Prostate gland (tissue), 2 donors: ENCODE data around the gene SV2C.

ENCODE experiments used
- CTCF ChIP-seq, 4 experiments: fragments of 200-600 bp in 2 of 4; fragments of 450-650 bp in 2 of 4; sonication (generic) in 2 of 4; IDR thresholded peaks; 1 replicate in 3 of 4; 2 replicates in 1 of 4; pipeline ENCODE4 v1.5.1; 2016 to 2019; ENCODE audit warnings: antibody characterized with exemption in 4 of 4, mild to moderate bottlenecking in 2 of 4, moderate library complexity in 2 of 4
- POLR2A ChIP-seq: fragments of 450-650 bp; IDR thresholded peaks from one replicate; pipeline ENCODE4 v1.6.1; 2016; ENCODE audit warnings: antibody characterized with exemption, mild to moderate bottlenecking

DNA sequence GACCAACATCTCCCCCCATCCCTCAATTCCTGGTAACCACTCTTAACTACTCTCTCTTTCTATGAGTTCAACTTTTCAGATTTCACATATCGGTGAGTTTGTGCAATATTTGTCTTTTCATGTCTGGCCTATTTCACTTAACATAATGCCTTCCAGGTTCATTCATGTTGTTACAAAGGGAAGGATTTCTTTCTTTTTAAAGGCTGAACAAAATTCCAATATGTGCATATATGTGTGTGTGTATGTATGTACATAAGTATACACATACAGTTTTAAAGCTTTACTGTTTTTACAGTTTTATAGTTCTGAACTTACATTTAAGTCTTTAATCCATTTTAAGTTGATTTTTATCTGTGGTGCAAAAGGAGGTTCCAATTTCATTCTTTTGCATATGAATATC lies 130.7 kb downstream of the SV2C start:
- no peak for TF ChIP-seq CTCF (IDR thresholded peaks at IDR 0.05)
- TF ChIP-seq POLR2A = no peak
